ENCODE data around the gene ARPC1A. TPM values are rescaled to one million over a fixed set of nuclear protein-coding genes. Genes with fewer than 3 reads are reported as not detected.
"Not testable (repeated sequence)": the region's sequence is repeated elsewhere in the genome, so short reads cannot be mapped to it uniquely, and the experiment has no call there.

ARPC1A gene
- total RNA-seq, 5 donors from 2014 or later (not counting 1 experiment from before 2014, with no cell fraction given): 30.6 to 49.1 (median 40.4) TPM

GRCh38 chr7:99387239-99387635, 61.5 kb downstream of the ARPC1A start:
- H3K4me1 ChIP-seq (ENCODE audit: control insufficient read depth in 1 of 2, extremely low read depth in 1 of 2, insufficient read depth in 2 of 2, low read length in 2 of 2): peaks cover under 1 to 46% of the 10 kb centered on the region in 2 experiments
- H3K27me3 Mint-ChIP-seq; H3K9me3 Mint-ChIP-seq; H3K4me3 ChIP-seq (ENCODE audit: control insufficient read depth in 1 of 2, extremely low read depth in 1 of 2, low read length in 1 of 2); ATAC-seq (replicated peaks in 1 of 4); H3K27me3 ChIP-seq (replicated peaks in 1 of 2; ENCODE audit: control insufficient read depth in 2 of 2, extremely low read depth in 1 of 2, insufficient read depth in 2 of 2, low read length in 1 of 2); DNase-seq; H3K9me3 ChIP-seq; H3K4me3 Mint-ChIP-seq; H3K27ac ChIP-seq (ENCODE audit: low read length): not testable (repeated sequence)
- Mint-ChIP-seq H3K36me3 (peaks cover 10% of the 10 kb centered on the region), H3K4me1 (peaks cover 16 to 30% (median 21%) of the 10 kb centered on the region in 3 donors), H3K27ac (peak overlapping the region; percentile 5 to 77)
- H3K36me3 ChIP-seq (ENCODE audit: control insufficient read depth in 2 of 2, extremely low read depth in 1 of 2, insufficient read depth in 1 of 2, low read length in 1 of 2): peaks cover 33 to 77% of the 10 kb centered on the region in 2 donors
- WGBS (ENCODE audit: insufficient coverage): 100% methylated on average over 6 of the region's 14 CpGs
- ChIA-PET CTCF (interaction anchor here (0.6 to 0.9 kb wide), 2 partner anchors 11 to 136 kb away, joined by 4 to 5 read pairs; no protein-coding TSS in a partner anchor), POLR2A (interaction anchor here (0.5 to 0.7 kb wide), 3 partner anchors 10 to 47 kb away, joined by 3 to 10 read pairs (median 9); no protein-coding TSS in a partner anchor)

GRCh38 chr7:99387912-99388311, 62.2 kb downstream of the ARPC1A start:
- POLR2A ChIA-PET: interaction anchor here (0.5 to 0.7 kb wide), 4 partner anchors 9 to 819 kb away, joined by 3 to 9 read pairs (median 4); no protein-coding TSS in a partner anchor

GRCh38 chr7:99389772-99390171, 64.1 kb downstream of the ARPC1A start:
- ChIA-PET POLR2A (no interaction called here), CTCF (interaction anchor here in 1 of 2 donors (0.6 kb wide), 1 partner anchor 345 kb away, joined by 3 read pairs; no protein-coding TSS in a partner anchor)
- Histone ChIP-seq H3K36me3 (ENCODE audit: control insufficient read depth in 2 of 2, extremely low read depth in 1 of 2, insufficient read depth in 1 of 2, low read length in 1 of 2) (peaks cover 32 to 82% of the 10 kb centered on the region in 2 donors), H3K4me1 (ENCODE audit: control insufficient read depth in 1 of 2, extremely low read depth in 1 of 2, insufficient read depth in 2 of 2, low read length in 2 of 2) (peaks cover 8 to 44% of the 10 kb centered on the region in 2 experiments), H3K27ac (ENCODE audit: low read length) (no peak overlapping the region), H3K27me3 (replicated peaks in 1 of 2; ENCODE audit: control insufficient read depth in 2 of 2, extremely low read depth in 1 of 2, insufficient read depth in 2 of 2, low read length in 1 of 2) (no peaks in the 10 kb centered on the region), H3K9me3 (no peaks in the 10 kb centered on the region), H3K4me3 (ENCODE audit: control insufficient read depth in 1 of 2, extremely low read depth in 1 of 2, low read length in 1 of 2) (no peak overlapping the region)
- Mint-ChIP-seq H3K27me3 (no peaks in the 10 kb centered on the region), H3K27ac (no peak overlapping the region), H3K4me1 (peaks cover 12 to 32% (median 23%) of the 10 kb centered on the region in 3 donors), H3K9me3 (no peaks in the 10 kb centered on the region), H3K36me3 (peaks cover 7% of the 10 kb centered on the region), H3K4me3 (no peak overlapping the region)
- ATAC-seq (replicated peaks in 1 of 4) (no peak), DNase-seq (no peak)
- WGBS (ENCODE audit: insufficient coverage): 97% methylated on average over 12 of the region's 13 CpGs

More at GRCh38 chr7:99387912-99388311, 62.2 kb downstream of the ARPC1A start:
- Histone ChIP-seq H3K27me3 (replicated peaks in 1 of 2; ENCODE audit: control insufficient read depth in 2 of 2, extremely low read depth in 1 of 2, insufficient read depth in 2 of 2, low read length in 1 of 2) (no peaks in the 10 kb centered on the region), H3K9me3 (no peaks in the 10 kb centered on the region), H3K36me3 (ENCODE audit: control insufficient read depth in 2 of 2, extremely low read depth in 1 of 2, insufficient read depth in 1 of 2, low read length in 1 of 2) (peaks cover 33 to 81% of the 10 kb centered on the region in 2 donors), H3K27ac (ENCODE audit: low read length) (no peak overlapping the region), H3K4me3 (ENCODE audit: control insufficient read depth in 1 of 2, extremely low read depth in 1 of 2, low read length in 1 of 2) (no peak overlapping the region), H3K4me1 (ENCODE audit: control insufficient read depth in 1 of 2, extremely low read depth in 1 of 2, insufficient read depth in 2 of 2, low read length in 2 of 2) (peaks cover 3 to 46% of the 10 kb centered on the region in 2 experiments)
- 96% methylated on average over 12 of the region's 20 CpGs for WGBS (ENCODE audit: insufficient coverage)
- peaks cover 10% of the 10 kb centered on the region for H3K36me3 Mint-ChIP-seq
- no peaks in the 10 kb centered on the region for H3K9me3 Mint-ChIP-seq
- H3K4me3 Mint-ChIP-seq: no peak overlapping the region
- ATAC-seq (replicated peaks in 1 of 4): no peak
- H3K27ac Mint-ChIP-seq: peak overlapping the region in 1 of 2 donors; percentile 28
- DNase-seq: no peak
- CTCF ChIA-PET: no interaction called here
- H3K4me1 Mint-ChIP-seq: peaks cover 16 to 33% (median 25%) of the 10 kb centered on the region in 3 donors
- H3K27me3 Mint-ChIP-seq: no peaks in the 10 kb centered on the region

- Histone ChIP-seq H3K4me3 (ENCODE audit: control insufficient read depth in 1 of 2, extremely low read depth in 1 of 2, low read length in 1 of 2) (no peak overlapping the region), H3K27ac (ENCODE audit: low read length) (no peak overlapping the region), H3K9me3 (no peaks in the 10 kb centered on the region), H3K36me3 (ENCODE audit: control insufficient read depth in 2 of 2, extremely low read depth in 1 of 2, insufficient read depth in 1 of 2, low read length in 1 of 2) (peaks cover 27 to 86% of the 10 kb centered on the region in 2 donors), H3K4me1 (ENCODE audit: control insufficient read depth in 1 of 2, extremely low read depth in 1 of 2, insufficient read depth in 2 of 2, low read length in 2 of 2) (peaks cover 8 to 33% of the 10 kb centered on the region in 2 experiments), H3K27me3 (replicated peaks in 1 of 2; ENCODE audit: control insufficient read depth in 2 of 2, extremely low read depth in 1 of 2, insufficient read depth in 2 of 2, low read length in 1 of 2) (no peaks in the 10 kb centered on the region)
- CTCF ChIA-PET: interaction anchor here in 1 of 2 donors (0.7 kb wide), 1 partner anchor 10 kb away, joined by 4 read pairs; no protein-coding TSS in a partner anchor
- ATAC-seq (replicated peaks in 1 of 4): no peak
- no peaks in the 10 kb centered on the region for H3K27me3 Mint-ChIP-seq
- H3K9me3 Mint-ChIP-seq: no peaks in the 10 kb centered on the region
- POLR2A ChIA-PET: interaction anchor here in 1 of 2 donors (0.7 kb wide), 1 partner anchor 8 kb away, joined by 3 read pairs; no protein-coding TSS in a partner anchor
- 99% methylated on average over 9 of the region's 23 CpGs for WGBS (ENCODE audit: insufficient coverage)
- H3K27ac Mint-ChIP-seq: no peak overlapping the region
- DNase-seq: no peak
- no peak overlapping the region for H3K4me3 Mint-ChIP-seq
- H3K36me3 Mint-ChIP-seq: peaks cover 11% of the 10 kb centered on the region
- peaks cover 12 to 27% (median 25%) of the 10 kb centered on the region in 3 donors for H3K4me1 Mint-ChIP-seq
Observed at GRCh38 chr7:99390941-99391602, 65.4 kb downstream of the ARPC1A start.

GRCh38 chr7:99392046-99392445, 66.3 kb downstream of the ARPC1A start:
- ATAC-seq (replicated peaks in 1 of 4) (no peak), DNase-seq (no peak)
- no peaks in the 10 kb centered on the region for H3K9me3 ChIP-seq
- H3K27ac Mint-ChIP-seq: peak overlapping the region; percentile 52 to 72
- peaks cover 8 to 29% of the 10 kb centered on the region in 2 experiments for H3K4me1 ChIP-seq (ENCODE audit: control insufficient read depth in 1 of 2, extremely low read depth in 1 of 2, insufficient read depth in 2 of 2, low read length in 2 of 2)
- H3K4me3 ChIP-seq (ENCODE audit: control insufficient read depth in 1 of 2, extremely low read depth in 1 of 2, low read length in 1 of 2): no peak overlapping the region
- peaks cover 12 to 25% (median 25%) of the 10 kb centered on the region in 3 donors for H3K4me1 Mint-ChIP-seq
- 71% methylated on average over 5 of the region's 8 CpGs for WGBS (ENCODE audit: insufficient coverage)
- H3K9me3 Mint-ChIP-seq: no peaks in the 10 kb centered on the region
- H3K27me3 ChIP-seq (replicated peaks in 1 of 2; ENCODE audit: control insufficient read depth in 2 of 2, extremely low read depth in 1 of 2, insufficient read depth in 2 of 2, low read length in 1 of 2): no peaks in the 10 kb centered on the region
- POLR2A ChIA-PET: interaction anchor here (0.7 to 1.1 kb wide), 3 partner anchors 9 to 1364 kb away, joined by 3 to 6 read pairs (median 5); no protein-coding TSS in a partner anchor
- H3K4me3 Mint-ChIP-seq: peak overlapping the region; percentile 13 to 77 (median 41)
- peaks cover 28 to 84% of the 10 kb centered on the region in 2 donors for H3K36me3 ChIP-seq (ENCODE audit: control insufficient read depth in 2 of 2, extremely low read depth in 1 of 2, insufficient read depth in 1 of 2, low read length in 1 of 2)
- CTCF ChIA-PET: interaction anchor here in 1 of 2 donors (0.6 kb wide), 1 partner anchor 194 kb away, joined by 3 read pairs; no protein-coding TSS in a partner anchor
- no peak overlapping the region for H3K27ac ChIP-seq (ENCODE audit: low read length)
- no peaks in the 10 kb centered on the region for H3K27me3 Mint-ChIP-seq
- peaks cover 13% of the 10 kb centered on the region for H3K36me3 Mint-ChIP-seq

GRCh38 chr7:99392659-99393354, 67.1 kb downstream of the ARPC1A start:
- peaks cover 16% of the 10 kb centered on the region for H3K36me3 Mint-ChIP-seq
- ATAC-seq (replicated peaks in 1 of 4) (peak; percentile 92 to 96 (median 92)), DNase-seq (peak; percentile 71 to 89 (median 82))
- CTCF ChIA-PET: interaction anchor here in 1 of 2 donors (0.6 to 1.0 kb wide), 3 partner anchors 12 to 1123 kb away, joined by 3 to 4 read pairs (median 3); partner anchors contain the start of genes BUD31 and PDAP1
- H3K9me3 ChIP-seq: no peaks in the 10 kb centered on the region
- WGBS (ENCODE audit: insufficient coverage): 38% methylated on average over 68 of the region's 68 CpGs
- H3K4me3 Mint-ChIP-seq: peak overlapping the region; percentile 77 to 81 (median 79)
- H3K4me3 ChIP-seq (ENCODE audit: control insufficient read depth in 1 of 2, extremely low read depth in 1 of 2, low read length in 1 of 2): peak overlapping the region; percentile 46 to 52
- no peaks in the 10 kb centered on the region for H3K27me3 ChIP-seq (replicated peaks in 1 of 2; ENCODE audit: control insufficient read depth in 2 of 2, extremely low read depth in 1 of 2, insufficient read depth in 2 of 2, low read length in 1 of 2)
- peak overlapping the region; percentile 48 for H3K27ac ChIP-seq (ENCODE audit: low read length)
- peak overlapping the region; percentile 88 to 91 for H3K27ac Mint-ChIP-seq
- peaks cover 8 to 29% of the 10 kb centered on the region in 2 experiments for H3K4me1 ChIP-seq (ENCODE audit: control insufficient read depth in 1 of 2, extremely low read depth in 1 of 2, insufficient read depth in 2 of 2, low read length in 2 of 2)
- POLR2A ChIA-PET: interaction anchor here (0.6 to 2.1 kb wide), 5 partner anchors 12 to 18 kb away, joined by 3 to 9 read pairs (median 3); partner anchors contain the start of genes BUD31 (in 1 of the 2) and PDAP1 (in 1 of the 2)
- H3K27me3 Mint-ChIP-seq: no peaks in the 10 kb centered on the region
- no peaks in the 10 kb centered on the region for H3K9me3 Mint-ChIP-seq
- H3K36me3 ChIP-seq (ENCODE audit: control insufficient read depth in 2 of 2, extremely low read depth in 1 of 2, insufficient read depth in 1 of 2, low read length in 1 of 2): peaks cover 28 to 85% of the 10 kb centered on the region in 2 donors
- H3K4me1 Mint-ChIP-seq: peaks cover 13 to 27% (median 26%) of the 10 kb centered on the region in 3 donors
